ENCODE data around the gene WHRN.

WHRN gene

DNA sequence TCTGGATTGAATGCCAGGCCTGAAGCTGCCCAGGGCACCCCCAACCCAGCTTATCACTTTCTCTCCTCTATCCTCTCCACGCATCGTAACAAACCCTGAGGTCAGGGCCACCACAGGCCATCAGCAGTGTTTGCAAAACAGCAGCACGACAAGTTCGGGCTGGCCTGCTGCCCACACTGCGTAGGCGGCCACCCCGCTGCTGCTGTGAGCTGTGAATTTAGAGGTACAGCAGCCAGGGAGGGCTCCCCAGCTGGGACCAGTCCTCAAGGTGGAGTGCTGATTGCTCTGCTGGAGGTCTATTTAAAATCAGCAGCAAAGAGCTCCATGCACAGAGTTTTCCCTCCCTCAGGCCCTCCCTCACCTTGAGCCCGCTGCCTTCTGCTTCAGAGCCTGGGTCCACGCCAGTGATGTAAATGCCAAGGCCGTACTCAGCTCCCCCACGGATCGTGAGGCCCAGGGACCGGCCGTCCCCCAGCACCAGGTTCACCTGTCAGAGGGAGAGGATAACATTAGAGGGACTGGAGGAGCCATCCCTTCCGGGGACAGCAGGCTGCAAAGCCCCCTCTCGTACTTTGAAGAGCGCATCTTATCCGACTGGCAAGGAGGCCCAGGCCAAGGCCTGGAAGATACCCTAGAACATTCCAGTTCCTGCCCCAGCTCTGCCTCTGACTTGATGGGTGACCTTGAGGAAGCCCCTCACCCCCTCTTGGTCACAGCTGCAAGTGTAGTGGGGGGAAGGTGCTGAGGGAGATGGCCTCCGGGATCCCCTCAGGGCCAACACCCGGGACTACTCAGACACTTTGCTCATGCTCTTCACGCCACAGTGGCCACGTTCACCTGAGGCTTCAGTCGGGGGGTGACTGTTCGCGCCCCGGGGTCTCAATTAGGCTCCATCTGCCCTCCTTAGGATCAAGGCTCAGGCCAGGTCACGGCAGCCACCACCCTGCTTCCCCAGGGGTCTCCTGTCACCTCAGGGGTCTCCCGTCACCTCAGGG, 39.1 kb downstream of the WHRN start:
- H3K4me1 ChIP-seq (ENCODE audit: control insufficient read depth, low read depth, low read length), result no peaks in the 10 kb centered on the region
- no peak overlapping the region for H4K5ac ChIP-seq (ENCODE audit: low read length)
- H3K18ac ChIP-seq (ENCODE audit: low read length), result no peak overlapping the region
- H3K27me3 ChIP-seq (ENCODE audit: insufficient read depth, low read length, poor library complexity), result no peaks in the 10 kb centered on the region
- no peak overlapping the region for H3K9ac ChIP-seq (ENCODE audit: low read length)
- no peak overlapping the region for H3K4me3 ChIP-seq (ENCODE audit: low read length)
- no peak overlapping the region for H3K27ac ChIP-seq (ENCODE audit: low read depth, low read length)
- no peak overlapping the region for H3K23ac ChIP-seq (ENCODE audit: low read length)
- H3K36me3 ChIP-seq (ENCODE audit: control insufficient read depth, insufficient read depth, low read length), result no peaks in the 10 kb centered on the region
- H2BK120ac ChIP-seq (ENCODE audit: low read depth, low read length), result no peak overlapping the region
- no peaks in the 10 kb centered on the region for H3K79me2 ChIP-seq (ENCODE audit: control insufficient read depth, insufficient read depth, low read length)
- DNase-seq, result no peak
- no peak overlapping the region for H3K4me2 ChIP-seq (ENCODE audit: low read length)
- H2BK5ac ChIP-seq (ENCODE audit: low read length), result no peak overlapping the region
- H2AK5ac ChIP-seq (ENCODE audit: low read length), result no peak overlapping the region
- H2BK15ac ChIP-seq (replicated peaks; ENCODE audit: low read depth), result no peak overlapping the region
- no peak overlapping the region for H3K4ac ChIP-seq (ENCODE audit: low read depth, low read length)
- WGBS (ENCODE audit: extremely low coverage, insufficient coverage, low lambda C conversion rate), result no CpG with 5 or more reads among the region's 28 CpGs
- H3K56ac ChIP-seq (ENCODE audit: low read length), result no peak overlapping the region
- H3K79me1 ChIP-seq (ENCODE audit: low read length), result no peaks in the 10 kb centered on the region
- no peak overlapping the region for H4K8ac ChIP-seq (ENCODE audit: low read depth, low read length)

DNA sequence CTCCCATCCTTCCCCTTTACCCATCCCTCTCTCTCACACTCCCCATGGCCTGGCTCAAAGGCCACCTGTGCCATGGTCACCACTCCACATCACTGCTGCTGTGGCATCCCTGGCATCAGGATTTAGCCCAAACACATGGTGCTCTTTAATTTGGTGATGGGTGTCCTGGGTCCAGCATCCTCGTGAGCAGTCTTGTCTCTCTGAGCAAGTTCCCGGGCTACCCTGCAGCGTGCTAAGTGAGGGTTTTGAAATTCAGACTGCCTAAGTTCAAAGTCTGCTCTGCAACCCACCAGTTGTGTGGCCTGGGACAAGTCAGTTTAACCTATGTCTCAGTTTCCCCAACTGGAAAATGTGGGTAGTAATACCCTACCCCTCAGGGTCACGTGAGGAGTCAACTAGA, 39.9 kb downstream of the WHRN start:
- Histone ChIP-seq H3K4me2 (ENCODE audit: low read length) (no peak overlapping the region), H2AK5ac (ENCODE audit: low read length) (no peak overlapping the region), H3K27ac (ENCODE audit: low read depth, low read length) (no peak overlapping the region), H4K5ac (ENCODE audit: low read length) (no peak overlapping the region), H3K56ac (ENCODE audit: low read length) (no peak overlapping the region), H2BK15ac (replicated peaks; ENCODE audit: low read depth) (no peak overlapping the region), H3K18ac (ENCODE audit: low read length) (no peak overlapping the region), H3K9ac (ENCODE audit: low read length) (no peak overlapping the region), H3K23ac (ENCODE audit: low read length) (no peak overlapping the region), H3K79me1 (ENCODE audit: low read length) (no peaks in the 10 kb centered on the region), H3K27me3 (ENCODE audit: insufficient read depth, low read length, poor library complexity) (no peaks in the 10 kb centered on the region), H3K36me3 (ENCODE audit: control insufficient read depth, insufficient read depth, low read length) (no peaks in the 10 kb centered on the region), H2BK5ac (ENCODE audit: low read length) (no peak overlapping the region), H2BK120ac (ENCODE audit: low read depth, low read length) (no peak overlapping the region), H3K4ac (ENCODE audit: low read depth, low read length) (no peak overlapping the region), H4K8ac (ENCODE audit: low read depth, low read length) (no peak overlapping the region), H3K4me3 (ENCODE audit: low read length) (no peak overlapping the region), H3K4me1 (ENCODE audit: control insufficient read depth, low read depth, low read length) (no peaks in the 10 kb centered on the region), H3K79me2 (ENCODE audit: control insufficient read depth, insufficient read depth, low read length) (no peaks in the 10 kb centered on the region)
- DNase-seq, result no peak
- no CpG with 5 or more reads among the region's 4 CpGs for WGBS (ENCODE audit: extremely low coverage, insufficient coverage, low lambda C conversion rate)

GRCh38 chr9:114464281-114465051, 40.8 kb downstream of the WHRN start:
- Histone ChIP-seq H2BK15ac (replicated peaks; ENCODE audit: low read depth) (no peak overlapping the region), H4K8ac (ENCODE audit: low read depth, low read length) (no peak overlapping the region), H3K27ac (ENCODE audit: low read depth, low read length) (no peak overlapping the region), H3K79me1 (ENCODE audit: low read length) (no peaks in the 10 kb centered on the region), H3K9ac (ENCODE audit: low read length) (no peak overlapping the region), H3K4ac (ENCODE audit: low read depth, low read length) (no peak overlapping the region), H3K4me2 (ENCODE audit: low read length) (no peak overlapping the region), H2BK120ac (ENCODE audit: low read depth, low read length) (no peak overlapping the region), H3K56ac (ENCODE audit: low read length) (no peak overlapping the region), H3K4me1 (ENCODE audit: control insufficient read depth, low read depth, low read length) (no peaks in the 10 kb centered on the region), H4K5ac (ENCODE audit: low read length) (no peak overlapping the region), H3K79me2 (ENCODE audit: control insufficient read depth, insufficient read depth, low read length) (no peaks in the 10 kb centered on the region), H3K23ac (ENCODE audit: low read length) (no peak overlapping the region), H2AK5ac (ENCODE audit: low read length) (no peak overlapping the region), H3K18ac (ENCODE audit: low read length) (no peak overlapping the region), H3K4me3 (ENCODE audit: low read length) (no peak overlapping the region), H3K36me3 (ENCODE audit: control insufficient read depth, insufficient read depth, low read length) (no peaks in the 10 kb centered on the region), H2BK5ac (ENCODE audit: low read length) (no peak overlapping the region), H3K27me3 (ENCODE audit: insufficient read depth, low read length, poor library complexity) (no peaks in the 10 kb centered on the region)
- no CpG with 5 or more reads among the region's 5 CpGs for WGBS (ENCODE audit: extremely low coverage, insufficient coverage, low lambda C conversion rate)
- no peak for DNase-seq

GRCh38 chr9:114462791-114463190, 42.5 kb downstream of the WHRN start:
- Histone ChIP-seq H2BK120ac (ENCODE audit: low read depth, low read length) (no peak overlapping the region), H3K79me2 (ENCODE audit: control insufficient read depth, insufficient read depth, low read length) (no peaks in the 10 kb centered on the region), H3K79me1 (ENCODE audit: low read length) (no peaks in the 10 kb centered on the region), H3K4ac (ENCODE audit: low read depth, low read length) (no peak overlapping the region), H3K4me2 (ENCODE audit: low read length) (no peak overlapping the region), H4K5ac (ENCODE audit: low read length) (no peak overlapping the region), H3K4me1 (ENCODE audit: control insufficient read depth, low read depth, low read length) (no peaks in the 10 kb centered on the region), H3K23ac (ENCODE audit: low read length) (no peak overlapping the region), H3K27ac (ENCODE audit: low read depth, low read length) (no peak overlapping the region), H2BK15ac (replicated peaks; ENCODE audit: low read depth) (no peak overlapping the region), H2AK5ac (ENCODE audit: low read length) (no peak overlapping the region), H3K27me3 (ENCODE audit: insufficient read depth, low read length, poor library complexity) (no peaks in the 10 kb centered on the region), H4K8ac (ENCODE audit: low read depth, low read length) (no peak overlapping the region), H2BK5ac (ENCODE audit: low read length) (no peak overlapping the region), H3K18ac (ENCODE audit: low read length) (no peak overlapping the region), H3K9ac (ENCODE audit: low read length) (no peak overlapping the region), H3K4me3 (ENCODE audit: low read length) (no peak overlapping the region), H3K36me3 (ENCODE audit: control insufficient read depth, insufficient read depth, low read length) (no peaks in the 10 kb centered on the region), H3K56ac (ENCODE audit: low read length) (no peak overlapping the region)
- DNase-seq, result no peak
- no CpG with 5 or more reads among the region's 5 CpGs for WGBS (ENCODE audit: extremely low coverage, insufficient coverage, low lambda C conversion rate)

DNA sequence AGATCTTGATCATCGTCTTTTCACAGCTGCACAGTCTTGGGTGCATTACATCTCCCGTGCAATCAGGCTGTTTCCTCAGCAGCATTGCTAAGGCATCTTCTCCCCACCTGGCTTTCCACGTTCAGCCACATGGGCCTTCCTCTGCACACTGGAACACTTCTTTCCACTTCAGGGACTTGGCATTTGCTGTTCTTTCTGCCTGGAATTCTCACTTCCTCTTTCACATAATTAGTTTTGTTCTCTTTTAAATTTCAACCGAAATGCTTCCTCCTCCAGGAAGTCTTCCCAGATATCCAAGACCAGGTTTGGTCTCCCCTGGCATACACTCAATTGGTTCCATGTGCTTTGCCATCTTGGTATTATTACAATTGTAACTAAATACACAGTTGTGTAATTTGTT, 43.8 kb downstream of the WHRN start:
- Histone ChIP-seq H2BK15ac (replicated peaks; ENCODE audit: low read depth) (no peak overlapping the region), H3K9ac (ENCODE audit: low read length) (no peak overlapping the region), H3K79me1 (ENCODE audit: low read length) (no peaks in the 10 kb centered on the region), H3K36me3 (ENCODE audit: control insufficient read depth, insufficient read depth, low read length) (no peaks in the 10 kb centered on the region), H4K8ac (ENCODE audit: low read depth, low read length) (no peak overlapping the region), H2BK5ac (ENCODE audit: low read length) (no peak overlapping the region), H3K27me3 (ENCODE audit: insufficient read depth, low read length, poor library complexity) (no peaks in the 10 kb centered on the region), H2AK5ac (ENCODE audit: low read length) (no peak overlapping the region), H3K27ac (ENCODE audit: low read depth, low read length) (no peak overlapping the region), H4K5ac (ENCODE audit: low read length) (no peak overlapping the region), H2BK120ac (ENCODE audit: low read depth, low read length) (no peak overlapping the region), H3K4me1 (ENCODE audit: control insufficient read depth, low read depth, low read length) (no peaks in the 10 kb centered on the region), H3K56ac (ENCODE audit: low read length) (no peak overlapping the region), H3K4ac (ENCODE audit: low read depth, low read length) (no peak overlapping the region), H3K18ac (ENCODE audit: low read length) (no peak overlapping the region), H3K4me2 (ENCODE audit: low read length) (no peak overlapping the region), H3K4me3 (ENCODE audit: low read length) (no peak overlapping the region), H3K79me2 (ENCODE audit: control insufficient read depth, insufficient read depth, low read length) (no peaks in the 10 kb centered on the region), H3K23ac (ENCODE audit: low read length) (no peak overlapping the region)
- DNase-seq, result no peak
- no CpG with 5 or more reads among the region's 4 CpGs for WGBS (ENCODE audit: extremely low coverage, insufficient coverage, low lambda C conversion rate)

Data from mesendoderm (in vitro differentiated cells).